Psoas muscle (tissue), 8 donors: ENCODE results near the gene HTR1D. TPM values are rescaled to one million over a fixed set of nuclear protein-coding genes. Genes with fewer than 3 reads are reported as not detected.

Experiments used
- ATAC-seq, 4 donors: fragments of 200-7000 bp; cut with Tn5 transposase; one replicate each; pipeline ENCODE4 v1.9.1; 2020; ENCODE audit warnings: moderate library complexity in 3 of 4, mild to moderate bottlenecking in 2 of 4
- DNase-seq, 2 donors: peaks; one replicate each; pipeline ENCODE4 v3.0.0-alpha.2; 2020
- H3K27ac ChIP-seq: fragments of 200-600 bp; one replicate; pipeline ENCODE4 v1.8.0; 2022
- H3K27me3 ChIP-seq, 3 donors: fragments of 200-600 bp in 1 of 3; one replicate each; pipeline versions ENCODE4 v1.6.1 to v1.8.0; 2013 to 2022; ENCODE audit warnings: low read length in 2 of 3, mild to moderate bottlenecking in 2 of 3, moderate library complexity in 1 of 3; ENCODE audit not compliant: insufficient read depth in 3 of 3
- H3K36me3 ChIP-seq, 2 donors: fragments of 200-600 bp in 1 of 2; one replicate each; pipeline versions ENCODE4 v1.6.1 to v1.8.0; 2013 to 2022; ENCODE audit warnings: low read depth in 1 of 2, mild to moderate bottlenecking in 1 of 2, moderate library complexity in 1 of 2; ENCODE audit not compliant: insufficient read depth in 1 of 2
- H3K4me1 ChIP-seq: fragments of 200-600 bp; one replicate; pipeline ENCODE4 v1.8.0; 2022
- H3K4me3 ChIP-seq: fragments of 200-600 bp; one replicate; pipeline ENCODE4 v1.8.0; 2022; ENCODE audit warnings: mild to moderate bottlenecking
- H3K9me3 ChIP-seq: fragments of 200-600 bp; one replicate; pipeline ENCODE4 v1.8.0; 2022
- WGBS, 3 donors: extraction: QIAGEN DNeasy Blood & Tissue Kit; methylation state at CpG; one replicate each; pipeline versions ENCODE4 v1.1.6 to v1.1.7; 2013; 5-methylcytosine and 5-hydroxymethylcytosine counted together
- intact Hi-C, 2 donors: fragments of 100-400 bp; cut with DNase I; formaldehyde crosslinking; loops; one replicate each; pipeline versions ENCODE4 v1.11.0 to v1.14.2; 2022
- polyA plus RNA-seq, 3 donors: library from polyadenylated mRNA; stranded (reverse); fragments of 200-250 nt; gene quantifications; one replicate each; pipeline ENCODE4 v1.2.3, GENCODE V29; 2013
- total RNA-seq, 4 donors: library from RNA; stranded (reverse); fragmentation: NEBNext Ultra II Directional in 2 of 4; extraction: Animal tissue kit (Norgen Biotek cat#: 25700) in 2 of 4; gene quantifications; one replicate each; pipeline versions ENCODE4 v1.2.1 to v1.2.4, GENCODE V29; 2021 to 2023
- TF ChIP-seq, protein P1 (sequence below): fragments of 200-600 bp; IDR thresholded peaks from one replicate; pipeline ENCODE4 v1.8.0; 2022; ENCODE audit warnings: antibody characterized with exemption
- donor health status: healthy with polysubstance abuse.
- donor health status: DM: no; HTN: no; CAD: no; lungs with moderate emphysema.
- donor health status: Bipolar disorder and iron deficiency.
- donor health status: healthy.
- donor health status: DM: yes; HTN: yes; CAD: no.
- donor health status: DM: no; HTN: no; CAD: no.
- donor health status: DM: no; HTN: no; CAD: no.
- donor health status: DM: yes; HTN: yes; CAD: no.

Gene HTR1D
- total and polyA plus RNA-seq, 7 donors: 0.03 to 0.06 TPM; not detected in 5

- TF ChIP-seq, protein P1, sequence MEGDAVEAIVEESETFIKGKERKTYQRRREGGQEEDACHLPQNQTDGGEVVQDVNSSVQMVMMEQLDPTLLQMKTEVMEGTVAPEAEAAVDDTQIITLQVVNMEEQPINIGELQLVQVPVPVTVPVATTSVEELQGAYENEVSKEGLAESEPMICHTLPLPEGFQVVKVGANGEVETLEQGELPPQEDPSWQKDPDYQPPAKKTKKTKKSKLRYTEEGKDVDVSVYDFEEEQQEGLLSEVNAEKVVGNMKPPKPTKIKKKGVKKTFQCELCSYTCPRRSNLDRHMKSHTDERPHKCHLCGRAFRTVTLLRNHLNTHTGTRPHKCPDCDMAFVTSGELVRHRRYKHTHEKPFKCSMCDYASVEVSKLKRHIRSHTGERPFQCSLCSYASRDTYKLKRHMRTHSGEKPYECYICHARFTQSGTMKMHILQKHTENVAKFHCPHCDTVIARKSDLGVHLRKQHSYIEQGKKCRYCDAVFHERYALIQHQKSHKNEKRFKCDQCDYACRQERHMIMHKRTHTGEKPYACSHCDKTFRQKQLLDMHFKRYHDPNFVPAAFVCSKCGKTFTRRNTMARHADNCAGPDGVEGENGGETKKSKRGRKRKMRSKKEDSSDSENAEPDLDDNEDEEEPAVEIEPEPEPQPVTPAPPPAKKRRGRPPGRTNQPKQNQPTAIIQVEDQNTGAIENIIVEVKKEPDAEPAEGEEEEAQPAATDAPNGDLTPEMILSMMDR: no peak
- DNase-seq (no peak), ATAC-seq (no peak)
- no peaks in the 10 kb centered on the region for H3K36me3 ChIP-seq
- no peaks in the 10 kb centered on the region for H3K9me3 ChIP-seq
- intact Hi-C loops: no loop called here
- no peak overlapping the region for H3K27ac ChIP-seq
- no peaks in the 10 kb centered on the region for H3K27me3 ChIP-seq
- 96 to 97% (median 96%) methylated on average over 4 of the region's 4 CpGs for WGBS, 3 donors
- no peak overlapping the region for H3K4me3 ChIP-seq
- peaks cover 4% of the 10 kb centered on the region for H3K4me1 ChIP-seq
These were observed 60.4 kb downstream of the HTR1D start for GRCh38 chr1:23156940-23157339.

- ATAC-seq (no peak), DNase-seq (no peak)
- TF ChIP-seq, protein P1: no peak
- Histone ChIP-seq H3K27ac (no peak overlapping the region), H3K9me3 (no peaks in the 10 kb centered on the region), H3K36me3 (no peaks in the 10 kb centered on the region), H3K27me3 (no peaks in the 10 kb centered on the region), H3K4me3 (no peak overlapping the region), H3K4me1 (peaks cover 4% of the 10 kb centered on the region)
- 97 to 100% (median 97%) methylated on average over 1 of the region's 1 CpG for WGBS, 3 donors
- intact Hi-C loops: no loop called here
These were observed 64.2 kb downstream of the HTR1D start for GRCh38 chr1:23152966-23153684.

- intact Hi-C loops: no loop called here
- TF ChIP-seq, protein P1: no peak
- Histone ChIP-seq H3K4me3 (no peak overlapping the region), H3K4me1 (peaks cover 6% of the 10 kb centered on the region), H3K36me3 (no peaks in the 10 kb centered on the region), H3K27me3 (no peaks in the 10 kb centered on the region), H3K27ac (no peak overlapping the region), H3K9me3 (no peaks in the 10 kb centered on the region)
- WGBS, 3 donors: 84 to 95% (median 92%) methylated on average over 5 of the region's 5 CpGs
- no peak for ATAC-seq
- no peak for DNase-seq
These were observed 66.6 kb downstream of the HTR1D start for GRCh38 chr1:23150742-23151141.

DNA sequence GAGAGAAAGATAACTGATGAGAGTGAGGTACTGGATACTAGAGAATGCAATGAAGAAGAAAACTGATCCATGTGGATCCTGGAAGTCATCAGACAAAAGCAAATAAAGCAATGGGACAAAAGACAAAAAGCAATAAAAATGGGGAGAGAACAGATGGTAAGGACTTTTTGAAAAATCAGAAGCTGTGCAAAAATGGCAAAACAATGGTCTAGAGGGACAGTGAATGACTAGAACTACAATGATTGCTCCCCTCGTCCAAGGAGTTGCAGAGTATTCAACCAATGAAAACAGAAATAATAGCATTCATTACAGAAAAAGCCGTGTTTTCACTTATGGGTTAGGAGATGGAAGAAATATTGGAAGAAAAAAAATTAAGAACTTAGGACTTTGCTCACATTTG lies 67.2 kb downstream of the HTR1D start:
- H3K4me3 ChIP-seq: no peak overlapping the region
- TF ChIP-seq, protein P1: no peak
- no peak overlapping the region for H3K27ac ChIP-seq
- peaks cover 6% of the 10 kb centered on the region for H3K4me1 ChIP-seq
- intact Hi-C loops: no loop called here
- DNase-seq (no peak), ATAC-seq (no peak)
- no peaks in the 10 kb centered on the region for H3K27me3 ChIP-seq
- 70 to 86% (median 74%) methylated on average over 2 of the region's 2 CpGs for WGBS, 3 donors
- no peaks in the 10 kb centered on the region for H3K9me3 ChIP-seq
- H3K36me3 ChIP-seq: no peaks in the 10 kb centered on the region

DNA sequence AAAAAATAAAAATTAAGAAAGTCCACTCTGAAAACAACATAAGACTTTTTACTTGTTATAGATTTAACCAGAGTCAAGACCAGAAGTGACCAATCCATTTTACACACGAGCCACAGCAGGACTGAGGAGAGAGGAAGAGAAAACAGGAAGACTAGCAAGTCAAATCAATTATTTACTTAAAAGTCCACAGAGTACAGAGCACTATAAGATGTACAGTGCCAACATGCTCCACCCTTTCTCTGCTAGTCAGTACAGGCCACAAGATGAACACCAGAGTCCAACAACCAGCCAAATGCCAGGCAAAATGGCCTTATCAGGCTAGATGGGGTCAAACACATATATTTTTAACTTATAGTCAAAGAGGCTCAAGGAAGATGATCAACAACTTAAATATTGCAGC lies 68.2 kb downstream of the HTR1D start:
- WGBS, 3 donors: 51 to 77% (median 72%) methylated on average over 1 of the region's 1 CpG
- H3K4me1 ChIP-seq: peaks cover 6% of the 10 kb centered on the region
- no peaks in the 10 kb centered on the region for H3K27me3 ChIP-seq
- H3K9me3 ChIP-seq: no peaks in the 10 kb centered on the region
- TF ChIP-seq, protein P1: no peak
- DNase-seq (no peak), ATAC-seq (no peak)
- intact Hi-C loops: loop anchor here in 1 of 2 donors (5.0 kb wide), 1 partner anchor 37 kb away; no protein-coding TSS in a partner anchor
- H3K36me3 ChIP-seq: no peaks in the 10 kb centered on the region
- no peak overlapping the region for H3K4me3 ChIP-seq
- no peak overlapping the region for H3K27ac ChIP-seq
